ENCODE data around the gene FTO.

The FTO gene

DNA sequence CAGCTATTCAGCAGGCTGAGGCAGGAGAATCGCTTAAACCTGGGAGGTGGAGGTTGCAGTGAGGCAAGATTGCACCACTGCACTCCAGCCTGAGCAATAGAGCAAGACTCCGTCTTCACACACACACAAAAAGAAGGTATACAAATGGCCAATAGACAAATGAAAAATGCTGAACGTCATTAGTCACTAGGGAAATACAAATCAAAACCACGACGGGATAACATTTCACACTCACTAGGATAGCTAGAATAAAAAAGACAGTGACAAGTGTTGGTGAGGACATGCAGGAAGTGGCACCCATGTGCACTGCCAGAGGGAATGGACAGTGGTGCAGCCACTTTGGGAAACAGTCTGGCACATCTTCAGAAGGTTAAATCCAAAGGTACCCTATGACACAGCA is 172.9 kb downstream of the FTO start:
- no peaks in the 10 kb centered on the region for H3K9me3 ChIP-seq
- no peak for DNase-seq
- no peak overlapping the region for H3K27ac ChIP-seq
- no peak for TF ChIP-seq CTCF (IDR thresholded peaks at IDR 0.05)
- peaks cover 8 to 25% (median 8%) of the 10 kb centered on the region in 3 donors for H3K36me3 ChIP-seq
- intact Hi-C loops (cut with DNase I; ENCODE audit: low total_unique reads), result no loop called here
- no peaks in the 10 kb centered on the region for H3K27me3 ChIP-seq
- peaks cover 0 to 23% (median 11%) of the 10 kb centered on the region in 4 donors for H3K4me1 ChIP-seq
- no peak overlapping the region for H3K4me3 ChIP-seq

DNA sequence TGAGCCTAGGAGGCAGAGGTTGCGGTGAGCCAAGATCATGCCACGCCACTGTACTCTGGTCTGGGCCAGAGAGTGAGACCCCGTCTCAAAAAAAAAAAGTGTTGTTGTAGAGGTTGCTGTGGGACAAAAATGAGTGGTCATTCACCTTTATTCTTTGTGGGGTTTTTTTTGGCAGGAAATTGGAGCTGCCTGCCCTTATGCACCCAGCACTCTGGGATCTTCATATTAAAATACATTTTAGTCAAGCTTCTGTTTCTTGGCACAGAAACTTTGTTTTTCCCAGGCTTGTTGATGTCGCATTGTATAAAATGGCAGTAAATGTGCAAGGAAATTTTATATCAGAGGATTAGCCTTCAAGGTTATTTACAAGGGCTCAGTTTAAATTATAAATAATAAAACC is 174.3 kb downstream of the FTO start:
- Histone ChIP-seq H3K9me3 (no peaks in the 10 kb centered on the region), H3K27ac (no peak overlapping the region), H3K27me3 (no peaks in the 10 kb centered on the region), H3K4me3 (no peak overlapping the region), H3K36me3 (peaks cover 6 to 25% (median 12%) of the 10 kb centered on the region in 3 donors), H3K4me1 (peaks cover 0 to 29% (median 15%) of the 10 kb centered on the region in 4 donors)
- intact Hi-C loops (cut with DNase I; ENCODE audit: low total_unique reads), result no loop called here
- DNase-seq, result no peak
- no peak for TF ChIP-seq CTCF (IDR thresholded peaks at IDR 0.05)

DNA sequence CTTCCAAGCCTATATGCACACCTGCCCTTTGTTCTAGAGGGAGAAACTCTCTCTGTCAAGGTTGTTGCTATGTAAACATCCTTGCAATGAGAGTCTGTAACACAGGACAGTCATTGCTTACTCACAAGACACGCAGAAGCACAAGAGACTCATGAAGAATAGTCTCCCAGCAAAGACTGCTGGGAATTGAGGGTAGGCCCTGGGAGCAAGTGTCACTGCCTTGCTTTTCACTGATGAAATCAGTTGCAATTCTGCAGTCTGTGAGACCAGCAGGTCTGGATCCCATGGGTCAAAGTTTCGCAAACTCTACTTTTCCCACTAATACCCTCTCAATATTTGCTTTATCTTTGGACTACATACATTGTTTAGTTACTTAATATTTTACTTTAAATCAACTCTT is 177.4 kb downstream of the FTO start:
- no peak for TF ChIP-seq CTCF (IDR thresholded peaks at IDR 0.05)
- no peaks in the 10 kb centered on the region for H3K9me3 ChIP-seq
- H3K36me3 ChIP-seq, result peaks cover 6 to 12% (median 10%) of the 10 kb centered on the region in 3 donors
- no peaks in the 10 kb centered on the region for H3K27me3 ChIP-seq
- no peak for DNase-seq
- H3K27ac ChIP-seq, result peak overlapping the region in 1 of 2 donors; percentile 47
- intact Hi-C loops (cut with DNase I; ENCODE audit: low total_unique reads), result loop anchor here (10.0 kb wide), 1 partner anchor 107 kb away; no protein-coding TSS in a partner anchor
- peaks cover 0 to 38% (median 16%) of the 10 kb centered on the region in 4 donors for H3K4me1 ChIP-seq
- no peak overlapping the region for H3K4me3 ChIP-seq

- Histone ChIP-seq H3K4me3 (no peak overlapping the region), H3K9me3 (no peaks in the 10 kb centered on the region), H3K36me3 (peaks cover 6 to 12% (median 10%) of the 10 kb centered on the region in 3 donors), H3K27ac (no peak overlapping the region), H3K4me1 (peaks cover 0 to 38% (median 16%) of the 10 kb centered on the region in 4 donors), H3K27me3 (no peaks in the 10 kb centered on the region)
- intact Hi-C loops (cut with DNase I; ENCODE audit: low total_unique reads), result loop anchor here (10.0 kb wide), 1 partner anchor 108 kb away; no protein-coding TSS in a partner anchor
- no peak for DNase-seq
- no peak for TF ChIP-seq CTCF (IDR thresholded peaks at IDR 0.05)
Measured at GRCh38 chr16:53882310-53882709, 178.4 kb downstream of the FTO start.

DNA sequence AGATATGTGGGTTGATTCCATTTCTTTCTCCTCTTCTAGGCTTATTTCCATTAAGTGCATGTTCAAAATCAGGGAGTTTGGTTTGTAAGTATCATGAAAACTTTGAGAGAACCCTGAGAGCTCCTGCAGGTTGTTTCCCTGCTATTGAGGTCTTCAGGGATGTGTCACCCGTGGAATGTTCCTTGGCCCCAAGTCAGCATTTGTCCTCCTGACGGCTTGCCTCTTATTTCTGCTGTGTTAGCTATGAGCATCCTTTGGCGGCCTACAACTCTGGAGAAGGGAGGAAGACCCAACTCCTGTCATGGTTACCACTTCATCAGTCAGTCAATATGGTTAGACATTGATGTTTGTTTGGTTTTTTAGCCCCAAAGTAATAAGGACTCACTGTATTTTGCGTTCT is 180.8 kb downstream of the FTO start:
- H3K4me3 ChIP-seq, result no peak overlapping the region
- peaks cover 18 to 25% (median 21%) of the 10 kb centered on the region in 3 donors for H3K36me3 ChIP-seq
- peaks cover 0 to 26% (median 7%) of the 10 kb centered on the region in 4 donors for H3K4me1 ChIP-seq
- intact Hi-C loops (cut with DNase I; ENCODE audit: low total_unique reads), result loop anchor here (10.0 kb wide), 1 partner anchor 110 kb away; no protein-coding TSS in a partner anchor
- H3K9me3 ChIP-seq, result no peaks in the 10 kb centered on the region
- no peak overlapping the region for H3K27ac ChIP-seq
- H3K27me3 ChIP-seq, result no peaks in the 10 kb centered on the region
- DNase-seq, result no peak
- no peak for TF ChIP-seq CTCF (IDR thresholded peaks at IDR 0.05)
